Right forelimb (tissue), 1 donor: ENCODE measurements around the gene SLC25A33.
"Not testable (repeated sequence)": the region's sequence is repeated elsewhere in the genome, so short reads cannot be mapped to it uniquely, and the experiment has no call there.

ENCODE experiments used
- DNase-seq: peaks from one replicate; pipeline ENCODE4 v3.0.0-alpha.2; 2018

SLC25A33 gene

DNA sequence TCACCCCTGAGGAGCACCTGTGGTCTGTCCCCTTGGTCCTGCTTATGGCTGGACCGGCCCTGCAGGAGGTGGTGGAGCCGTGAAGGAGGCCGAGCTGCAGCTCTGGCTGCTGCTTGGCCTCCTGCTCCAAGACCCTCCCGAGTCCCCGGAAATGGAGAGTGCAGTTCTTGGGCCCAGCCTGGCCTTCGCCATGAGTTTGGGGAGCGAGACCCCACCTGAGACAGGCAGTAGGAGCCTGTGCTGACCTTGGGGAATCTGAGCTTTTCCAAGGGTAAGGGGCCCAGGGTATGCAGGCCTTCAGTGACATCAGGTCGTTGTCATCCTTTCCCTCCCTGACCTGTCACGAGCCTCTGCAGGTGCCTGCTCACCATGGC, 63.5 kb downstream of the SLC25A33 start:
- no peak for DNase-seq

DNA sequence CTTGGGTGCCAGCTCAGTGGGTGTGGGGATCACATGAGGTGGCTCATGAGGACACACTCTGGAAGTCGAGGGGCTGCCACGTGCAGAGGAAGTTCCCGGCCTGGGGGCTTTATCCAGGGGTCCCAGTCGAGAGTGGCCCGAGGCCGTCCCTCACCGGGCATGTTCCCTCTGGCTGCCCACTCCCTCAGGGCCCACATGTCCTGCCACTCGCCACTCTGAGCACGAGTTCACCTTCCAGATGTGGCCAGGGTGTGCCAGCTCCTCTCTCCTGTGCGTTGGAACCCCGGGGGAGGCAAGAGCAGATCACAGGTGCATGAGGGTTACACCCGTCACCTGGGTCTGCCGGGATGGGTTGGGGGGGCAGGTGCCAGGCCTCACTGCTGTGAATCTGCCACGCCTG, 64.0 kb downstream of the SLC25A33 start:
- no peak for DNase-seq

DNA sequence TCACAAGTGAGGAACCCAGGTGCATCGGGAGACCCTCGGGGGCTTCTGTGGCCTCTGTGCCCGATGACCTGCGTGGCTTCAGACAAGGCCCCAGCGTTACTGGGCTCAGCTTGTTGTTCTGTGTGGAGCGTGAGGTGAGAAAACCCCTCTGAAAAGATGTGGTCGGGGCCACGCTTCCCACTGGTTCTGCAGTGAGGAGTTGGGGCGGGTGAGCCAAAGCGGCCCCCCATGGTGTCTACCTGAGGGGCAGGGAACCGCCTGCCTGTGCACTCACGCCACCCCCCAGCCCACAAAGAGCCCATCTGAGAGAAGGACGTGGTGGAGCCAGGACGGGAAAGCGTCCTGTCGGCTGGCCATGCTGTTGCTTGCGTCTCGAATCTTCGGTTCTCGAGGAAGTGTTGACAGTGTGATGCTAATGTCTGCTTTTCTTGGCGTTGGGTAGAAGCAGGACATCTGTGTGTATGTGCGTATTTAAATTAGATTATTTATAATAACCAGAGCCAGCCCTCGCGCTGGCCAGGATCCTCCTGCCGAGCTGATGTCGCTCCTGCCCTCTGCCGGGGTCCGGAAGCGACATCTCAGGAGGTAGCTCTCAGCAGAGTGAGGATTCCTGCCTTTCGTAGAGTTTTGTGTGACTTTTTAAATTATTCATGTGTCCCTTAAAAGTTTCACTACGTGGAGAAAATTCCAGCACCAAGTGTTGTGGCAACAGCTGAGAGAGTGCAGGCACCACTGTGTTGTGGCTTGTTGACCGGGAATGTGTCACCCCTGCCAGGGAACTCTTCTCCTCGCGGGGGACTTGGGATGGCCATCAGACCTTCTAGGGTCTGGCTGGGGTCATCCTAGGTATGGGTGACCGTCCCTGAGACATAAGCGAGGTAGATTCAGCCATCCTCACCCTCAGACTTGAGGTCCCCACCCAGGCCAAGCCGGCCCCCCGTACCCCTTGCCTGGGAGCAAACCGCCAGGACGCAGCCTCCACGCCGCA, 64.8 kb downstream of the SLC25A33 start:
- DNase-seq, result no peak

DNA sequence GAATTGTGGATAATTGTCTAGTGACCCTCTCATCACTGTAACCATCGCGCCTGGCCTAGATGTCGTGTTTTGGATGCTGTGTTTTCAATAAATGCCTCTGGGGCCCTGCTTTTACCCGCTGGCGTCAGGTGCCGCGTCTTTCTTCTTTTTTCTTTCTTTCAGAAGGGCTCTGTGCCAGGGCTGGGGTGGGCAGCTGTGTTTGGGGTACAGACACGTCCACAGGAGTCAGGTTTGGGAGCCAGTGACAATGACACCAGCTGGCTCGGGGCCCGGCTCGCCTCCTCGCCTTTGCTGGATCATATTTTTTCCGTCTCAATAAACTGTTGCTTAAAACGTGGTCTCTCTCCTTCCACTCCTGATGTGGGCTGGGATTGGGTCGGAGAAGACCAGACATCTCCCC, 65.6 kb downstream of the SLC25A33 start:
- DNase-seq, result no peak

DNA sequence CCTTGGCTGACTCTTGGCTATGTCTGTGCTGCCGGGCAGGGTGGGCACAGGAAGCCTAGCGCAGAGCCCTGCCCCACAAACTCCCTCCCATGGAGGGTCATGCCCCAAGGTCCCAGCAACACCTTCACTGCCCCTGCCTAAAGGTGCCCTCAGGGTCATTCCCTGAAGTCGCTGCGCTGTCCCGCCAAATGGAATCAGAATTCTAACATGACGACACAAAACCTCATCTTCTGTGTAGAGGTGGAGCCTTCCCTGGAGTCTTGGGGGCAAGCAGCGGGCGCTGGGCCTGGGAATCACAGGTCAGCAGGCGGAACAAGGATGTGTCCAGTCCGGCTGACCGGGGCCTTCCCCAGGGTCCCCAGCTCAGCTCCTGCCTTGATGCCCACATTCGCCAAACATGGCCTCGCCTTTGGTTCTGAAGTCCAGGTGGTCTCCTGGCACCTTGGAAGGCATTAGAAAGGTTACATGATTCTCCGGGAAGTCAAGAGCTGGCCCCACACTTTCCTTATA, 66.7 kb downstream of the SLC25A33 start:
- no peak for DNase-seq

DNA sequence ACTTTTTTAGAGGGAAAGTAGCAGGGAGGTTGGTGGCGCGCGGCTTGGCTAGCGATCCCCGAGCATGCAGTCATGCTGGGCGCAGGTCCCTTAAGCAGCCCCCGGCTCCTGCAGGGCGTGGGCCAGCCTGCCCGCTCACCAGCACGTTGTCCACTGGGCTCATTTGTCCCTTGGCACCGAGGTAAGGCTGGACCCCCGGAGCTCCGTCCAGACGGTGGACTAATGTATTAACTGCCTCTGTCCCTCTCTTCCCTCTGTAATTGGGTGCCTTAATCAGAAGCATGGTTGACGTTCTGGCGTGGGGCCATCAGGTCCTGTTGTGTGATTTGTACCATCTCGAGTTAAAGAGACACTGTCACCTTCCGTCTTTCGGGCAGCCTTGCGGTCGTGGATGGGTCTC, 67.2 kb downstream of the SLC25A33 start:
- no peak for DNase-seq

DNA sequence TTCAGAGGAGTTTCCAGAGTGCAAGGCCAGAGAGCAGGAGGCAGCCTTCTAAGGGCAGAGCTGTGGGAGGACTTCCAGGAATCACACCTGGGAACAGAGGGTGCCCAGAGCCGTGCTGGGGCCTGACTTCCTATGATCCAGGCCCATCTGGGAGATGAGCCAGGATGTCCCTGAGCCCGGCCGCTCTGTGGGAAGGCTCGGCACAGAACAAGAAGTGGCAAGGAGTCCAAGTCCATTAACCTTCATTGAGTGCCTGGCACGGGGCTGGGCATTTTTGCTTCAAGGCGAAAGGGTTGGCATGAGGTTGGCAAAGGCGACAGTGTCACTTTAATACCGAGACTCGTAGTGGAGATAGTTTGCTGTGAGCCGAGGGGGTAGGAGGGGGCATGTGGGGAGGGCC, 67.7 kb downstream of the SLC25A33 start:
- DNase-seq, result no peak

DNA sequence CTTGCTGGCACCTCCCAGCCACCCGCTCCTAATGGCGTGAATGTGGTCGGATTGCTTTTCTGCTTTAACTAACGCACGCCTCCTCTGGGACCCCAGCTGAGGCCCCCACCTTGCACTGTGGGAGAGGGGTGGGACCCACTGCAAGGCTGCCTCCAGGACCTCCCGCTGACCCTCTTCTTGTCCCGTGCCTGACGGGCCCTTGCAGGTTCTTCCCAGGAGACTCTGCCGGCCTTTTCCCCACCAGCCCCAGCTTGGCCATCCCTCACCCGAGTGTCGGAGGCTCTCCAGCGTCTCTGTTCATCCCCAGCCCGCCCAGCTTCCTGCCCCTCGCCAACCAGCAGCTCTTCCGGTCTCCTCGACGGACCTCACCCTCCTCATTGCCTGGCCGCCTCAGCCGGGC, 68.1 kb downstream of the SLC25A33 start:
- no peak for DNase-seq

DNA sequence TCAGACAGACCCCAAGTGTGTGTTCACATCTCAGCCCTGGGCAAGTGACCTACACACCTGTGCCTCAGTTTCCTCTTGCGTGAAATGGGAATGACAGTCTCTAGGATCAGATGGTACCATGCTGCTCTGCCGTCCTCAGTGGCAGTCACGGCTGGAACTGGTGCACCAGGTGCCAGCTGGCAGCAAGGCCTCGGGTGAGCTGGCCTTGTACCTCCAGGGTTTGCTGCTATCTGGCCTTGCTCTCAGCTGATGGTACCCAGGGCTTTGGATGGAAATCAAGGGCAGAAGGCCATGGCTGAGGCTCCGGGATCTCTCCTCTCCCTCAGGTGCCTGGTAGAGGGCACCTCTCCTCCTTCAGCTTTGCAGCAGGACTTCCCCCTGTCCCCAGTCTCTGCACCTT, 70.7 kb downstream of the SLC25A33 start:
- no peak for DNase-seq

DNA sequence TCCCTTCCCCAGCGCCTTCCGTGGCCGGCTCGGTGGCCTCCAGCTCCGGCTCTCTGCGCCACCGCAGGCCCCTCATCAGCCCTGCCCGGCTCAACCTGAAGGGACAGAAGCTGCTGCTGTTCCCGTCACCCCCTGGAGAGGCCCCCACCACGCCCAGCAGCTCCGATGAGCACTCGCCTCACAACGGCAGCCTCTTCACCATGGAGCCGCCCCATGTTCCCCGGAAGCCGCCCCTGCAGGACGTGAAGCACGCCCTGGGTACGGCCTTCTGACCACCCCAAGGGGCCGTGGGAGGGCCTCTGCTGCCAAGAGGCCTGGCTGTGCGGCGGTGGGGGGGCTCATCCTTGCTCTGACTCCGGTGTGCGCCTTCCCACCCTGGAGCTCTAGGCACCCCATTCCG, 71.3 kb downstream of the SLC25A33 start:
- DNase-seq, result no peak

DNA sequence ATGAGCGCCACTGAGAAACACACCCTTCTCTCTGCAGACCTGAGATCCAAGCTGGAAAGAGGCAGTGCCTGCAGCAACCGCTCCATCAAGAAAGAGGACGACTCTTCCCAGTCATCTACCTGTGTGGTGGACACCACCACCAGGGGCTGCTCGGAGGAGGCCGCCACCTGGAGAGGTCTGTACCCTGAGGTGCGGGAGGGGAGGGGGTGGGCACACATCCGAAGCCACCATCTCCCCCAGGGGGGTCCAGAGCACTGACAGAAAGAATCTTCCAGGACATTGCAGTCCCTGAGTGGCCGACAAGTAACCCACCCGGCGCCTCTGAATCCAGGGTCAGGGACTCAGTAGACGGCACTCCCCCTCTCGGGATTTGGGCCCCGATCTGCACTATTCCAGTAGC, 72.5 kb downstream of the SLC25A33 start:
- DNase-seq, result no peak

DNA sequence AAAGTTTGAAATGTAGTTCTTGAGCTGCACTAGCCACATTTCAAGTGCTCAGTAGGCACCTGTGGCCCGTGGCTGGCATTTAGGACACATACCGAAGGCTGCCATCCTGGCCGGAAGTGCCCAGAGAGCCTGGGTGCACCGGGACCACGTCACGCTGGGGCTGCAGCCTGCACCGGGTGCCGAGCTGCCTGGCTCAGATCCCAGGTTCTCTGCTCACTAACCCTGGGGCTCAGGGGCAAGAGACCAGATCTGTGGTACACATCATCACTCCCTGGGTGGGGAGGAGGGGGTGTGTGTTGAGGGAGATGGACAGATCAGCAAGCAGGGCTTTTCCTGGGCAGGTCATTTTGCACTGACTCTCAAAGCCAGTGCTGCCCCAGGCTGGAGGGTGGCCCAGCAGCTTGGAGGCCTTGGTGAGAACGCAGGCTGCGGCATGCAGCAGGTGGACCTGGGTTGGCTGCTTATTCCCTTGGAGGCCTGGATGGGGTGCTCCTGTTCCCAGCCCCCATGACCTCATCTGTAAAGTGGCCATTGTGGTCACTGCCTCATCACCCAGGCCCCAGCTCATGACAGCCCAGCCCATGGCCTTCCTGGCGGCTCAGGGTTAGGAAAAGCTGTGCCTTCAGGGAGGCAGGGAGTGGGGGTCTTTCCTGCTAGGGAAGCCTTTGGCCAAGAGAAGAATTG, 73.0 kb downstream of the SLC25A33 start:
- DNase-seq, result no peak

DNA sequence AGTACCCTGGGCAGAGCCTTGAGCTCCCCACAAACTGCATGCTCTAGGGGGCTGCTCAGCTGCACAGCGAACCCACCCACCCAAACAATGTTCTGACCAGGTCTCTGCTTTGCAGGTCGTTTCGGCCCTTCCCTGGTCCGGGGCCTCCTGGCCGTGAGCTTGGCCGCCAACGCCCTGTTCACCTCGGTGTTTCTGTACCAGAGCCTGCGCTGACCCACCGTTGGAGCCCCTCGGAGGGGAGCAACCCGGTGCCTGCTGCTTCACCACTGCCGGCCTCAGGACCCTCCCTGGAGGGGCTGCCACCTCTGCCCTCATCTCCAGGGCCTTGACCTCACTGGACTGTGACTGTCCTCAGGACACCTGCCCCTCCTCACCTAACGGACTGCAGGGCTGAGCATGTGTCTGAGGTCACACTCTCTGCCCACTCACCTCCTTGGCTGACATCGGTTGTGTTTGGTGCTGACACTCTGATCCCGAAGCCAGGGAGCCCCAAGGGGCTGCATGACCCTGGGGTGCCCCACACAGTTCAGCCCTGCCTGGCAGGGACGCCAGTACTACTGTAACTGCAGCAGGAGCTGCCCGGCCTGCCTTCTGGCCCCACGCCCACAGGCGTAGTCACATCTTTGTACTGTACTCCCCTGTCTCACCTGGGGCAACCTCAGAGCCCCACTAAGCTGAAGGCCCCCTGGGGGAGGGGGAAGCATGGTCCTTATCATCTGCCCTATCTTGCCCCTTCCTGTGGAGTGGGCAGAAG, 73.8 kb downstream of the SLC25A33 start:
- no peak for DNase-seq

DNA sequence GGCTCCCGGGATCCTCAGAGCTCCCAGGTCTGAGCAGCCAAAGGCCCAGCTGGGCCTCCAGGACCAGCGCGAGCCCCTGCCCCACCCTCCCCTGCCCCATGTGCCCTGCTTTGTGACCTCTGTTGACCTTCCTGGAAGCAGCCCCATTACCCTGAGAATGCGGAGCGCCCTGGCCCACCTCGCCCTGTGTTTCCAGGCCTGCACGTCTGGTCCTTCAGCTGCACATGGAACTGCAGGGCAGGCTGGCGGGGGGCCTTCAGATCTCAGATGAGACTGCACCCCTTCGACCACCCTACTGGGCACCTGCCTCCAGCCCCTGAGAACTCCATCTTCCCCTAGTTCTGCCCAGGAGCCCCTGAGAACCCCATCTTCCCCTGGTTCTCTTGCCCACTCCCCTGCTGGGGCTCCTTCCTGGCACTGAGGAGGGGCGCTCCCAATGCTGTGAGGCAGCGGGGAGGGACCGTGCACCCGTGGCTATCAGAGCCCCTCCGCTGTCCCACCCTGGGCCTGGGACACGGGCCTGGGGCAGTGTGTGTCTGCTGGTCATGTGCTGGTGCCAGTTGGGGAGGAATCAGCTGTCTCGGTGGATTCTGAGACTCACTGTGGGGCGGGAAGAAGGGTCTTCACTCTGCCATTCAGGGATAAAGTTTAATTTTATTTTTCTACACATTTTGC, 74.5 kb downstream of the SLC25A33 start:
- no peak for DNase-seq

DNA sequence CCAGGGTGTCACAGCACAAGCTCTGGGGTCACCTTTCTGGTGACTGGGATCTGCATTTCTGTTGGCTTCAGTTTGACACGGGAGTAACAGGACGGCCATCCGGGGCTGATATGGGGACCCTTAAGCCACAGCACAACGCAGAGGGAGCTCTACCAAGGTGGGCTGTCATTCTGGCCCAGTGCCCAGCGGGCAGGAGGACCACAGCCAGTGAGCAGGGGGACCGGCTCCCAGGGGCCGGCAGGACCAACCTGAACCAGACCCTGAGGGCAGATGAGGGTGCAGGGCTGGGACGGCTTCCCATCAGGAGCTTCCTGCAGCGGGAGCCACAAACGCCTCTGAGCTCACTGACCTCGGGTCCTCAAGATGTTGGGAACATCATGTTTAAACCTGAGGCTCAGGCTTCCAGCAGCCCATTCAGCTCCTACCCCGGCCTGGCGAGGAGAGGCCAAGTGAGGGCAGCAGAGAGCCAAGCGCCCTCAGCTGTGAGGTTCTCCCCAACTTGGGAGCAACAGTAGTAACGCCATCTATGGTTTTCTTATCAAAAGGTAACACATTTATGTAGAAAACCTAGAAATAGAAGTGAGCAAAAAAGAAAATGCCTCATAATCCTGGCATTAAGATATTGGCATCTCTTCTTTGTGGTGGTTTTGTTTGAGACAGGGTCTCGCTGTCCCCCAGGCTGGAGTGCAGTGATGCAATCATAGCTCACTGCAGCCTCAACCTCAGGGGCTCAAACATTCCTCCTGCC, 76.2 kb downstream of the SLC25A33 start:
- DNase-seq, result no peak

DNA sequence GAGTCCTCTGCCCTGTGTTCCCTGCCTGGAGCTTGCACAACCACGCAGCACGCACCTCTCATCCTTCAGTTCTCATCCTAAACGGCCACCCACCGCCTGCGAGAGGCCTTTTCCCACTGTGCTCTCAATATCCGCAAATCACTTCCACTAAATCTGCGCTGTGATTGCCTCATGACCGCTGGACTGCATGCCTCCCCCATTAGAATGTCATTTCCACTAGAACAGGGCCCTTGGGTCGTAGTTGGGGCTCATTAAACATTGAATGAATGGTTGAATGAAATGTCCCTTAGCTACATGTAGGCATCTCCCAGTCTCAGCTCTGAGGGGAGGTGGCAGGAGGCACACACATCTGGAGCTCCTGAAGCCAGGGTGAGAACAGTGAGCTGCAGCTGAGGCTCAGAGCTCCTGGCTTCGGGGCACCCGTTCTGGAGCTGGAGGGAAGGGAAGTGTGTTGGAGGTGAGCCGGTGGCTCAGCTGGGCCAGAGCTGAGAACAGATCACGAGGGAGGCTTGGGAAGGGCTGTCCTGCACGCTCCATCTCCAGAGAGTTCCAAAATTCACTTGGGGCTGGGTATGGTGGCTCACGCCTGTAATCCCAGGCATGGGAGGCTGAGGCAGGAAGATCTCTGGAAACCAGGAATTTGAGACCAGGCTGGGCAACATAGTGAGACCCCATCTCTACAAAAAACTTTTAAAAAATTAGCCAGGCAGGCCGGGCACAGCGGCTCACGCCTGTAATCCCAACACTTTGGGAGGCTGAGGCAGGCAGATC, 79.8 kb downstream of the SLC25A33 start:
- DNase-seq, result no peak

DNA sequence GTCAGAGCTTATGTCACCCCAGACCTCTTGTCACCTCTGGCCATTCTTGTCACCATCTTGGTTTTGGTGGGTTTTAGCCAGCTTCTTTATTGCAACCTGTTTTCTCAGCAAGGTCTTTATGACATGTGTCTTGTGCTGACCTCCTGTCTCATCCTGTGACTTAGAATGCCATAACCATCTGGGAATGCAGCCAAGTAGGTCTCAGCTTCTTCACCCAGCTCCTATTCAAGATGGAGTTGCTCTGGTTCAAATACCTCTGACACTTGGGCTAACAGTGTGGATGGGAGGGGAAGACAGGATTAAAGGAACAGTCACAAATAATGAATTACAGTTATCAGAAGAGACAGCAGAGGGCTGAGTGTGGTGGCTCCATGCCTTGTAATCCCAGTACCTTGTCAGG, 81.8 kb downstream of the SLC25A33 start:
- DNase-seq, result no peak

DNA sequence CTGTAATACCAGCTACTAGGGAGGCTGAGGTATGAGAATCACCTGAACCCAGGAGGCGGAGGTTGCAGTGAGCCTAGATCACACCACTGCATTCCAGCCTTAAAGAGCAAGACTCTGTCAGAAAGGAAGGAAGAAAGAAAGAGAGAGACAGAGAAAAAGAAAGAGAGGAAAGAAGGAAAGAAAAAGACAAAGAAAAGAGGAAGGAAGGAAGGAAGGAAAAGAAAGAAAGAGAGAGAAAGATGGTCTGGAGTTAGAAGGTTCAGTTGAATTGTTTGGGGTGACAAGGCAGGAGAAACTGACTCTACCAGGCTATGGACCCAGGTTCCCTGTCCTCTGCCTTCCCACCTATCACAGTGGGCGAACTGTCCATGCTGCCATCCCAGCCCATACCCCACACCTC, 84.8 kb downstream of the SLC25A33 start:
- no peak for DNase-seq

DNA sequence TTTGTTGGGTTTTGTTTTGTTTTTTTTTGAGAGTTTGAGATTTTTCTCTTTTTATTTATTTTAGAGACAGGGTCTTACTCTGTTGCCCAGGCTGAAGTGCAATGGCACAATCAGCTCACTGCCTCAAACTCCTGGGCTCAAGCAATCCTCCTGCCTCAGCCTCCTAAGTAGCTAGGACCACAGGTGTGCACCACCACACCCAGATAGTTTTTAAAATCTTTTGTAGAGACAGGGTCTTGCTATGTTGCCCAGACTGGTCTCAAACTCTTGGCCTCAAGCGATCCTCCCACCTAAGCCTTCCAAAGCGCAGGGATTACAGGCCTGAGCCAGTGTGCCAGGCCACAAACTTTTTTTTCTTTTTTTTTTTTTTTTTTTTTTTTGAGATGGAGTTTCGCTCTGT, 85.8 kb downstream of the SLC25A33 start:
- DNase-seq, result not testable (repeated sequence)

DNA sequence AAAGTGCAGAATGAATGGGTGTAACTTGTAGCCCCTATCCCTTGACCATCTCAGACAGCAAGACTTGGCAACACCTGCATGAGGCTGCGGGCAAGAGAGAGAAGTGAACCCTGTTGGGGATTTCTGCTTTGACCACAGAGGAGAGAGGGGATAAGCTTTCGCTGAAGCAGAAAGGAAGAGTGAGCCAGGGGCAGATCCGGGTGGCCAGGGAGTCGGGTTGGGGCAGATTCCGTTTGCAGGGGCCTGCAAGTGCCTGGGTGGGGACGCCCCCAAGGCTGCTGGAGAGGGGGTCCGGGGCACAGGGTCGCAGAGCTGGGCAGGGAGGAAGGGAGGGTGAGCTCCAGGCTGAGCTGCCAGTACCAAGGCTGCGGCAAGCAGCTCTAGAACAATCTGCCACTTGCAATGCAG, 86.9 kb downstream of the SLC25A33 start:
- no peak for DNase-seq
